Glomerular endothelial cell (primary cell): ENCODE data around the gene KLHL36. TPM values are rescaled to one million over a fixed set of nuclear protein-coding genes. Genes with fewer than 3 reads are reported as not detected.
A peak's percentile ranks its signal among the peaks of the same experiment; 100 is the strongest.

ENCODE experiments used
- DNase-seq: peaks from one replicate; pipeline ENCODE4 v3.0.0-alpha.2; 2011; ENCODE audit warnings: low read depth, low spot score; ENCODE audit errors: extremely low read depth
- total RNA-seq: library from RNA; depleted of rRNA; stranded (reverse); fragments of >200 nt; gene quantifications from 2 replicates; pipeline ENCODE4 v1.2.3, GENCODE V29; 2015

The KLHL36 gene
- total RNA-seq, 1 donor from 2014 or later: 47.5 TPM

- DNase-seq: no peak
These were observed 6.5 kb upstream of the KLHL36 start for GRCh38 chr16:84641643-84642358.

GRCh38 chr16:84643180-84643583 lies 5.1 kb upstream of the KLHL36 start:
- no peak for DNase-seq

- DNase-seq: no peak
These were observed 4.6 kb upstream of the KLHL36 start for GRCh38 chr16:84643674-84644073.

GRCh38 chr16:84648595-84649510 lies 542 bp downstream of the KLHL36 start:
- no peak for DNase-seq

GRCh38 chr16:84649511-84649861 lies 1.2 kb downstream of the KLHL36 start:
- no peak for DNase-seq

GRCh38 chr16:84650062-84650991 lies 2.0 kb downstream of the KLHL36 start:
- no peak for DNase-seq

GRCh38 chr16:84652566-84652965 lies 4.3 kb downstream of the KLHL36 start:
- DNase-seq: no peak

- DNase-seq: no peak
These were observed 5.9 kb downstream of the KLHL36 start for GRCh38 chr16:84654238-84654637.

GRCh38 chr16:84654998-84655397 lies 6.7 kb downstream of the KLHL36 start:
- no peak for DNase-seq

- DNase-seq: no peak
These were observed 8.3 kb downstream of the KLHL36 start for GRCh38 chr16:84656649-84657048.

GRCh38 chr16:84657229-84657837 lies 9.0 kb downstream of the KLHL36 start:
- no peak for DNase-seq

GRCh38 chr16:84658690-84659089 lies 10.4 kb downstream of the KLHL36 start:
- no peak for DNase-seq

GRCh38 chr16:84659656-84660300 lies 11.5 kb downstream of the KLHL36 start:
- DNase-seq: no peak

GRCh38 chr16:84660973-84661372 lies 12.7 kb downstream of the KLHL36 start:
- DNase-seq: peak; percentile 75

GRCh38 chr16:84661418-84662060 lies 13.2 kb downstream of the KLHL36 start:
- no peak for DNase-seq

GRCh38 chr16:84662471-84662870 lies 14.2 kb downstream of the KLHL36 start:
- no peak for DNase-seq

GRCh38 chr16:84663433-84664101 lies 15.3 kb downstream of the KLHL36 start:
- no peak for DNase-seq

- DNase-seq: no peak
These were observed 17.0 kb downstream of the KLHL36 start for GRCh38 chr16:84665359-84665758.

- no peak for DNase-seq
These were observed 17.5 kb downstream of the KLHL36 start for GRCh38 chr16:84665843-84666242.
